GM04504 (cell line): ENCODE results near the gene MAD1L1.
"Not testable (repeated sequence)": the region's sequence is repeated elsewhere in the genome, so short reads cannot be mapped to it uniquely, and the experiment has no call there.

ENCODE experiments used
- DNase-seq: peaks from one replicate; pipeline ENCODE4 v3.0.0-alpha.2; 2012; ENCODE audit warnings: low read depth

The MAD1L1 gene

DNA sequence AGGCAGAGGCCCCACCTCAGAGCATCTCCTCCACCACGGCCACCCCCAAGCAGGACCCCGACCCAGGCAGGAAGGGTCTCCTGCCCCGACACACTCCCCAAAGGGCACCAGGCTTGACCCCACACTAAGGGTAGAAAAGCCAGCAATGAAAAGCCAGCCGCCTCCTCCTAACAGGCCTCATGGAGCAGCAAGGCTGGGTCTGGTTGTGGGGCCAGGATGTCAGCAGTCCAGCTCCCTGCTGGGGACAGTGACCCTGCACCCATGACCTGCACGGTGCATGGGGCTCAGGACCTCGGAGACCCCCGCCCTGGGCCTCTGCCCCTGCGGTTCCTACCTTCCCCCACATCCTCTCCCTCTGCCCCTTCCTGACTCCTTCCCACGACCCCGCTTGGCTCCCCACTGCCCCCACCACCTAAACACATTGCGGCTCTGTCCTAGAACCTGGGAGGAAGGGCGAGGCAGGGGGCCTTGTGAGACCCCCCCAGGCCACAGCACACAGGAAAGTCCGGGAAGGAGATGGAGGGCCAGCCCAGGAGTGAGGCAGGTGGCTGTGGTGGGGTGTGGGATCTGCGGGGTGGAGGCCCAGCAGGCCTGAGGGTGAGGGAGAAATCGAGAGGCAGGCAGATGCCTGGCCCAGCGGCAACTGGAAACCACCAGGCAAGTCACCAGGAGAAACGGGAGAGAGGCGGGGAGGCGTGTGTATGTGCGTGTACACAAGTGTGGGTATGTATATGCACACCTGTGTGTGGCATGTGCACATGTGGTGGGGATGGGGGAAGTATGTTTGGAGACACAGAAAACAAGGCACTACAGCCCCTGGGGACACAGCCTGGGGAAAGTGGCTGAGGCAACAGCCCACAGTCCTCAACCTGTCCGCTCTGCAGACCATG lies 229.9 kb downstream of the MAD1L1 start:
- no peak for DNase-seq

DNA sequence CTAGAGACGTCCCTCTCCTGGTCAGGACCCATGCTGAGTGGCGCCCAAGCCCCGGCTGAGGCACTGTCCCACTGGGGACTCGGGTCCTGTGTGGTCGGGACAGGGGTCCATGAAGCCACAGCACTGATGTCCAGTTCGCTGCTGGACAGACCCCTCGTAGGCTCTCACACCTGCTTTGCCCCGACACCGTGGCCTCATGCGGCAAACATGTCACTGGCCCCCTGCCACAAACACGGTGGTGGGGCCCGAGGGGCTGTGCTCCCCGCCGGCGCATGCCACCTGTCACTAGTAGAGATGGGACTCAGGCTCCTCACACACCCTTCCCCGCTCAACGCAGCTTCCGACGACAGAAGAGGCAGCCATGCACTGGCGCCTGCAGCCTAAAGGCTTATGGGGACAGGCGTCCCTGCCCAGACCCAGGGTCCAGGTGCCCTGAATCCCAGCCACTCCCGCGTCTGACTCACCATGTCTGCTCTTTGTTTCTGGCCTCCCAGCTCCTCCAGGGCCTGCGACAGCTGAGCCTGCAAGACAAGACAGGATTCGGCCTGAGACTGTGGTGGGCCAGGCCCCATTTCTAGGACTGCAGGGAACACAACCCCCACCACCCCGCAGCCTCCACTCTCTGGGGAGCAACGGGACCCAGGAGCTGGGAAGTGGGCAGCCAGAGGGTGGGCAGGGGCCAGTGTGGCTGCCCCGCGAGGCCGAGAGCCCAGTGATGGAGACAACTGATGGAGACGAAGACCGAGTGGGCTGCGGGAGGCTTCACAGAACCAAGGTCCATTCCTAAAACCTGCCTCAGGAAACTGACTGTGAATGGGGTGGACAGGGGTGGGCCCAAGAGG lies 230.9 kb downstream of the MAD1L1 start:
- no peak for DNase-seq

DNA sequence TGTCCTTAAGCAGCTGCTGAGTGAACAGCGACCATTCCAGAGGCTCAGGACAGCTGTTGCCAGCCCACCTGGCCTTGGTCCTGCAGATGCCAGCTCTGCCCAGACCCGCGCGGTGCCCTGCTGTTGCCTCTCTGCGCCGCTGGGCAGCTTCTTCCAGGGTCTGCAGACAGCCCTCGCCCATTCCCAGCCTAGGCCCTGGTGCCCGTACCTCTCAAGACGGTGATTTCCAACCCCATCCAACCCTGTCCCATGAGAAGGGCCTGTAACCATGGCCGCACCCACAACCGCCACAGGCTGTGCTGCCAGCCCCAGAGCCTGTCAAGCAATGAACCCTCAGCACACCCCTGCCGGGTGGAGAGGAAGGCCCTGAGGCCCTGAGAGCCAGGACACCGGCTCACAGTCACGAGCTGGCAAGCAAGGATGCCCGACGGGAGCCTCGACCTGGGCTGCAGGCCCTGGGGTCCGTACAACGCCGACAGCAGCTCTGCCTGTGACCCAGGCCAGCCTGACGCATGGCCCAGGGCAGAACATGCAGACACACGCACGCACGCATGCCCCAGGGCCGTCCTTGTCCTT lies 231.9 kb downstream of the MAD1L1 start:
- no peak for DNase-seq

DNA sequence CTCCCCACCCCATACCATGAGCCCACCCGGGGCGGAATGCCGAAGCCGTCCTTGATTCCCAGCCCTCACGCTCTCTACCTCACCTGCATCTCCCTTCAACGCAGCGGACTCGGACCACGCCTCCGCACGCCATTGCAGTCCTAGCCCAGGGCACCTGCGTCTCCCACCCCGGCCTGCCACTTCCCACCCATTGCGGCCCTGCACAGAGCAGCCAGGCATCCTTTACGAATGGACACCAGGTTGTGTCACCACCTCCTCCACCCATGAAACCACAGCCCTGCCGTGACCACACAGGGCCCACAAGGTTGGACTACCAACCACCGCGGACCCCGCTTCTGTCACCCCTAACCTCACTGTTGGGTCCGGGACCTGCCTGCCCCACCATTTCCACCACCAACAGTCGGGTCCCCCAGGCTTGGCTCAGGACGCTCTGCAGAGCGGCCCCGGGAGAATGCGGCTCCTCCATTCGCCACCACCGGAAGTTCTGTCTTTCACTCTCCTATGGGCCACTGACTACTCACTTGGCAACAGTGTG lies 232.5 kb downstream of the MAD1L1 start:
- no peak for DNase-seq

DNA sequence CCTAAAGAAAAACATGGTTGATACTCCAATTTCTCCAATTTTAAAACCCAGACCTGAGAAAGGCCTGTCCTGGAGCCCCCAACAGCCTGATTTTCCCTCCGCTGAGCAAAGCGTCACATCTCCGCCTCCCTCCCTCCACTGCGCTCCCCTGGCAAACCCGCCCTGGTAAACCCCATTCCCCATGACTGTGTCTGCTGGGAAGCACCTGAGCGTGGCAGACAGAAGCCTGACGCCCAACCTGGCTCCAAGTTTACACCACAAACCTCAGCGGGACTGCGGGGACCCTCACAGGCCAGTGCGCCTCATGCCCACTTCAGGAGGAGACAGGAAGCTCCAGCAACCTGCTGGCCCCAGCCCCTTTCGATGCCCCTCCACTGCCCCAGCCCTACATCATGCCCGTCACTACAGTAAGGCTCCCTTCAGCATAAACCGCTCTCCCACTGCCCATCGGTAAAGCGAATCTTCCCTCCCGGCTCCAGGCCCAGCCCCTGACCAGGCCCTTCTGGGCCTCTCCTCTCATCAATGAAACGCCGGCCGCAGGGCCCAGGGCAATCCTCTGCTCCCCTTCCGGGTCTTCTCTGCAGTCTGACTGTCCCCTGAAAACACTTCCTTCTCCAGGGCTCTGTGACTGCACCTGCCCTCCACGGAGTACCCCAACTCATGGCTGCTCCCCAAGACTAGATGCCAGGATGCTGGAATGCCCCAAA lies 233.3 kb downstream of the MAD1L1 start:
- DNase-seq = no peak

DNA sequence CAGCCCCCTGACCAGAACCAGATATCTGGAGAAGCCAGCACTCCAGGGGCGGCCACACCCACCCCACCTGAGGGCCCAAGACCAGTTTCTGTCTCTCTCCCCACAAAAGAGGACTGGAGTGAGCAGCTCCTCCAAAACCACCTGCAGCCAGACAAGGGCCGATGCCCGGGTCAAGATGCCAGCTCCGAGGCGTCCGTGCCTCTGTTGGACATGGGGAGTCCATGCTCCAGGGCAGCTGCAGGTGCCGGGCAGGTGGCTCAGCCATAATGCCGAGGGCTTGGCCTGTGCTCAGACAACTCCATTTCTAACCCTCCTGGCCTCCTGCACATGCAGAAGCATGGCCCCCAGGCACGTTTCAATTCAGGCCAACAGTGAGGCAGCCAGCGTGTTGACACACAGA lies 234.6 kb downstream of the MAD1L1 start:
- DNase-seq = no peak

DNA sequence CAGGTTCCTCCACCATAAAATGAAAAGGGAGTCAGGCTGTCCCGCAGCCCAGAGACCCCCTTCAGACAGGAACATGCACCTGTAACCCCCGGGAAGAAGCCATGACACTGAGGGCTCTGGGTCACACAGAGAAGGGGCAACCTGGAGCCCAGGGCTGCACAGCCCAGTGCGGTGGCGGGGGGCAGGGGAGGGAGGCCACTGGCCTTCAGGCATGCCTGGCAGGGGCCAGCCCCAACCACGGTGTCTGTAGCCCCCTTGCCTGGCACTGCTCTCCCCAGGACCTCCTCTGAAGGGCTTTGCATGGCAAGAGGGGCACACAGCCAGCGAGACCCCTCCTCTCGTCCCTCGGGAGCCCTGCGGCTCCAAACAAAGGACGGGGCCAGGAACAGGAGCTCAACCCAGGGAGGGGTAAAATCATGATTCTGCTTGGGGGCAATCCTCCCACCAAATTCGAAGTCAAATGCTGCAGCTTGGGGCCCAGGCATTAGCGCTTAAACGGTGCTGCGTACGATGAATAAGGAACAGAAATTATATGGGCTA lies 235.1 kb downstream of the MAD1L1 start:
- no peak for DNase-seq

DNA sequence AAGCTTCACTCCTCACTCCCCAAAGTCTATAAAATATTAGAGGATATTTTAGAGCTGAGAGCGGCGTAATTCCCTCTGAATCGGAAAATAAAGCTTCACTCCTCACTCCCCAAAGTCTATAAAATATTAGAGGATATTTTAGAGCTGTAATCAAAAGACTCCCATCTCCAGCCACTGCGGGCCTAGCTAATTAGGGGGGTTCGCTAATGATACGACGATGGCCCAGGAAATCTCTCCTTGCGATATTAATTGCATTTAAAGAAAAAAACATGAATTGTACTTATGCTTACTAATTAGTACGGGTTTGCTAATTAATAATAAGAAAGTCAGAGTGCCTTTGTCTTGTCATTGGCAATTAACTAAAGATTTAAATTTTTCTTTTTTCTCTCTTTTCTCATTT lies 235.9 kb downstream of the MAD1L1 start:
- no peak for DNase-seq

DNA sequence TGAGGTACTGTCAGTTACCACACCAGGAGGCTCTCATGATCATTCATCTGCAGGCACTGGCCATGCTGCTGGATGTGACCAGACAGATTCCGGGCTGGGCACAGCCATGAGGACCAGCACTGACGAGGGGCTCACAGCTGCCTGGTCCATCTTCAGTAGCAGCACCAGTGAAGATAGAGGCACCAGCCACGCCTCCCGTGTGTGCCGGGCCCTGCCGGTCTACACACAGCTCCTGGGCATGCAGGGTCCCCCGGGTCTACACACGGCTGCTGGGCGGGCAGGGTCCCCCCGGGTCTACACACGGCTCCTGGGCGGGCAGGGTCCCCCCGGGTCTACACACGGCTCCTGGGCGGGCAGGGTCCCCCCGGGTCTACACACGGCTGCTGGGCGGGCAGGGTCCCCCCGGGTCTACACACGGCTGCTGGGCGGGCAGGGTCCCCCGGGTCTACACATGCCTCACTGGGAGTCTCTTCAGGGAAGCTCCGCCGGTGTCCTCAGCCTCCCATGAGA lies 236.8 kb downstream of the MAD1L1 start:
- DNase-seq = not testable (repeated sequence)

DNA sequence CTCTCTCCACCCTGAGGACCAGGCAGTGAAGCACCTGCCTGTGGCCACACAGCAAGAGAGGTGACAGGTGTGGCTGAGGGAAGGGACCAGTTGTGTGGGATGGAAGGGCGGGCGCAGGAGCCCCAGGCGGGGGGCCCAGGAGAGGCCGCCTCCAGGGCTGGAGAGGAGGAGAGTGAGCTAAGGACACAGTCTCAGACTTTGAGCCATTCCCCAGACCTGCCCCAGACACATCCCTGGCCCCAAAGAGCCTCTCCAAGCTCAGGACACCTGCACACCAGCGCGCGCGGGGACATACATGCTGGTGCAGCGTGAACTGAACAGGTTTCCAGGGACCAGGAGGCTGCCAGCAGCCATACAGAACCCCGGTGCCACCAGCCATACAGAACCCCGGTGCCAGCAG lies 237.3 kb downstream of the MAD1L1 start:
- no peak for DNase-seq

DNA sequence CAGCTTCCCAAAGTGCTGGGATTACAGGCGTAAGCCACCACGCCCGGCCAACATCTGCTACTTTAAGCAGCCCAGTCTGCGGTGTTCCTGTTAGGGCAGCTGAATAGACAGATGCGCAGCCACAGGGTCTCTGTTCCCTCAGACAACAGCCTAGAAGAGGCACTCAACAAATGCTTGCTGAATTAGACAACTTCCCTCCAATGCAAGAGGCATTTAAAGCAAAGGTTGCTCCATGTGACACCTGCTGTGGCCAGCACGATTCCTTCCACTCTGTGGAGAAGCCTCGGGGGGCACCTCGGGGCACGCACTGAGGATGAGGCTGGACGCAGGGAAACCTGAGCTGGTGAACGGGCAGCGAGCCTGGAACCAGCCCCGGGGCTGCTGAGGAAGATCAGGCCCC lies 237.8 kb downstream of the MAD1L1 start:
- DNase-seq = no peak

DNA sequence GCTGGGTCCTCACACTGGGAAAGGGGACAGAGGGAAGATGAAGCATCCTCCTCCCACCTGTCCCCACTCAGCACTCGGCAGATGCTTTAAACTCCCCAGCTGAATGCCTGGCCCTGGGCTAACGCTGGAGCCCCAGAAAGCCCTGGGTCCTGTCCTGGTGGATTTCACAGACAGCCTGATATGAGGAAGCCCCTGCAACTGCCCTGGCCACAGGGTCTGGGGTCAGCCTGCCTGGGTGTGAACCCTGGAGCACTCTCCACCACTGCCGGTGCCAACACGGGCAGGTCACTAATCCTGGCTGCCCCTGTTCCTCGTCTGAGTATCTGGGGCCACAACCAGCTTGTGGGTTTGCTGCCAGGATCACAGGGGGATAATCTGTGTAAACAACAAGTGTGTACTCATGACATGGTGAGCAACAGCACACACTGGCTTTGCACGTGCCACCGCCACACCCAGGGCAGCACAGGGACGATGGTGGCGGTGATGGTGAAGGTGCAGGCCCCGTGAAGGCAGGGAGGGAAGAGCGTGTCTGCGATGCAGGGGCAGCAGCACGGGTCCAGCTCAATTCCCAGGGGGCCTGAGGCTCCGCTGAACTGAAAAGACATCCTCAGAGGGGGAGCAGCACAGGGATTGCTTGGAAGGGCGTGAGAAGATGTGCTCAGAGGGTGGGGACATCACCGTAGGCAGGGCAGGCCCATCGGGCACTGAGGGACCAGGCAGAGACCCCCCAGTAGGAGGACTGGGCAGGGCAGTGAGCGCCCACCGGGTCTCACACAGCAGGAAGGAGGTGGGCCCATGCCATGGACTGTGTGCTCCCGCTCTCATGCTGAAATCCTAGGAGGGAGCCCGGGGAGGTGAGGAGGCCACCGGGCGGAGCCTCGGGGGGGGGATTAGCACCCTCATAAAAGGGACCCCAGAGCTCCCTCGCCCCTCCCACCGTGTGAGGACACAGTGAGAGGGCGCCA lies 238.7 kb downstream of the MAD1L1 start:
- DNase-seq = no peak

DNA sequence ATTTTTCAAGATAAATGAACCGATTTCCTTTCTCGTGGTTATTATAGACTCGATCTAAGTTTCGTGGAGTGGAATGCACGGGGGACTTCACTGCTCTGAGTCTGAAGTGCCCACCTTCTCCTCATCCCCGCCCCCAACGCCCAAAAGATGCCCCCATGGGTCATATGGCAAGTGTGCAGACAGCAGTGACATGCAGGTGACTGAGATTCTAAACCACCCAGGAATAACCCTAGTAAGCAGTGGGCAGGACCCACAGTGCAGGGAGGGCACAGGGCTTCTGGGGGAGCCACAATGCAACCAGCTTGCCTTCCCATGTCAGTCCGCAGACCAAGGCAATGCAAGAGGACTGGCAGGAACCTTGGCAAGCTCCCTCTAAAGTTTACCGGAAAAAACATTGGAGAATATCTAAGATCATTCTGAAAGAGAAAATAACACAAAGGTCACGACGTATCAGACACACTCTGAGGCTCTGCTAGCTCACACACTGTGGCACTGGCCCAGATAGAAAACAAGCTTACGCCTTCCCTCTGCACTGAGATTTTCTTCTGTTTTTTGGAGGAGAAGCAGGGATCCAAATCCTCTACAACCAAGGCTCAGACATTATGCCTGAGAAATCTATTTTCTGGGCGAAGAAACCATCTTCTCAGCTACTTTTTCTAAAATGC lies 239.6 kb downstream of the MAD1L1 start:
- no peak for DNase-seq

DNA sequence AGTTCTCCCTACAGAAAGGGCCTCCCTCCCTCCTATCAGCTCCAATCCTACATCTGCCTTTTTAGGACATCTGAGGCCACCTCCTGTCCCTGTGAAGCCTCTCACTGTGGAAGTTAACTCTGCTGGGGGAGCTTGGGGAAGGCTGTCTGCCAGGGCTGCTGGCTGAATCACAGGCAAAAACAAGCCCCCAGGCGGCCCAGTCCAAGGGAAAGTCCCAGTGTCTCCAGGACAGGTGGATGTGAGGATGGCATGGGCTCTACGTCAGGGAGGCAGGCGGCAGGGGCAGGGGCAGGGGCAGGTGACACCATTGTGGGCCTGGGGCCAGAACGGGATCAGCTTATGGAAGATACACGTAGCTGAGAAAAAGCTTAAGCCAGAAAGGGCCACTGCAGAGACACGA lies 240.2 kb downstream of the MAD1L1 start:
- no peak for DNase-seq

DNA sequence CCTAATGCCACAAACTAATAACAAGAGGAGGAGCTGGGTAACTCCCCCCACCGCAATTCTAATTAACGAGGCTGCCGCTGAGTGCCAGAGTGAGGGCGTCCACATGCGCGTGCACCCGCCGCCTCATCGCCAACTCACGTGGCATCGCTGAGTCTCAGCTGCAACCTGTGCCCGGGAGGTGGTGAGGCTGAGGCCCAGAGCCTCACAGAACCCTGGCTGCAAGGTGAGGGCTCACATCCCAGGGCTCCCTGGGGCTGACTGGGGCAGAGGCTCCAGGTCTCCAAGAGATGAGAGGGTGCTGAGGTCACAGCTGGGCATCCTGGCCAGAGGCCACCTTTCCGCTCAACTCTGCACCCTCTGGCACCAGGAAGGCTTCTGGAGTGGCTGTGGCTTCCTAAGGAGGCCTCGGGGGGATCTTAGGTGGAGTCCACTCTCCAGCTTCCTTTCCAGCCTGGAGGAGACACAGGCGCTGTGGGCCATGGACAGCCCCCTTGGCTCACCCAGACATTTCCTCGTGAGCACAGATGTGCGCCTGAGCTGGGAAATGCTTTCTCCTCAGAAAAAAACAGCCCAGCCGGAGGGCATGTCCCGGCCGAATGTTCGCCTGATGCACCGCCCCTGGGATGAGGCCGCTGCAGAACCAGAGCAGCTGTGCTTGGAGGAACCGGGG lies 242.6 kb downstream of the MAD1L1 start:
- no peak for DNase-seq

DNA sequence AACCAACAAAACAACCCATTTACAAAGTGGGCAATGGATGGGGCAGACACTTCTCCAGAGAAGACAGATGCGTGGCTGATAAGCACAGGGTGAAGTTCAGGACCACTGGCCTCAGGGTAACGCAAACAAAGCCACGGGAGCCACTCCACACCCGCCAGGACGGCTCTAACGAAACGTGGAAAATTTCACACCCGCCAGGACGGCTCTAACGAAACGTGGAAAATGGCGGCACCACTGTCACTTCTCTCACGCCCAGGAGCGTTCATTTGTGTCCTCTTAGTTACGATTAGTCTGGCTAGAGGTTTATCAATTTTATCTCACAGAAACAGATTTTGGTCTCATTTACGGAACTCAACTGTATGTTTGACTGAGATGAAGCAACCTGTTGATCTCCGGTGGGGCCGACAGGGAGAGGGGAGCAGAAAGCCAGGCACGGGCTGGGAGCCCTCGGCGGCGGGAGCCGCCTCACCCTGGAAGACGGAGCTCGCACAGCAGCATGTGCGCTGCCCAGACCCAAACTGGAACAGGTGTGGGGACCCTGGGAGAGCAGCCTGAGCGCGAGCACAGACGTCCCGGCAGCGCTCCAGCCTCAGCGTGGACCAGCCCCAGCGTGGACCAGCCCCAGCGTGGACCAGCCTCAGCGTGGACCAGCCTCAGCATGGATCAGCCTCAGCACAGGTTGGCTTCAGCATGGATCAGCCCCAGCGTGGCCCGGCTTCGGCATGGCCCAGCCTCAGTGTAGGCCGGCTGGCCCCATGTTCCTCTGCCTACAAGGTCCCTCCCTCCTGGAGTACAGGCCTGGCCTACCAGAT lies 243.5 kb downstream of the MAD1L1 start:
- DNase-seq = no peak

DNA sequence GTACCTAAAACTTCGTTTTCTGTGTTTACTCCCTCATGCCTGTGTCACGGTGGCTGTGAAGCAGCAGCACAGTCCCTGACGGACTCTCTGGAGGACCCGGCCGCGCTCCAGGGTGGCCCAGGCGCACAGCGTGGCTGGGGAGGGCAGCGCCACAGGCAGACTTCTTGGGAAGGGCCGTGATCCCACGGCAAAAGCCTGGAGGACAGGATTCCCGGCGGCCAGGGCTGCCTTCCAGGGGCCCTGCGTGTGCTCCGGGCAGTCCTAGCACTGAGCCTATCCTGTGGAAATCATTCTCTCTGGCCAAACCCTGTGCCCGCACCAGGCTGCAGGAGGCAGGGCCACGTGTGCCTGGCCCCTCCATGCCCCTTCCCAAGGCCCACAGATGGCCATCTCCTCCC lies 244.2 kb downstream of the MAD1L1 start:
- DNase-seq = no peak
